Fibroblast of villous mesenchyme (primary cell): ENCODE results near the gene DLG3. TPM values are rescaled to one million over a fixed set of nuclear protein-coding genes. Genes with fewer than 3 reads are reported as not detected.

Experiments
- DNase-seq: peaks from one replicate; pipeline ENCODE4 v3.0.0-alpha.2; 2010; ENCODE audit warnings: low read depth
- H3K4me3 ChIP-seq: 2 replicates; pipeline ENCODE4 v1.5.1; 2011; ENCODE audit warnings: low read depth, mild to moderate bottlenecking, low read length
- CTCF ChIP-seq: IDR thresholded peaks from 2 replicates; pipeline ENCODE4 v1.5.1; 2012; ENCODE audit warnings: low read depth, mild to moderate bottlenecking, low read length; ENCODE audit not compliant: insufficient read depth
- total RNA-seq: library from RNA; depleted of rRNA; stranded (reverse); fragments of >200 nt; gene quantifications from 2 replicates; pipeline ENCODE4 v1.2.3, GENCODE V29; 2012

DLG3 gene
- total RNA-seq, 1 donor: 11.7 TPM

DNA sequence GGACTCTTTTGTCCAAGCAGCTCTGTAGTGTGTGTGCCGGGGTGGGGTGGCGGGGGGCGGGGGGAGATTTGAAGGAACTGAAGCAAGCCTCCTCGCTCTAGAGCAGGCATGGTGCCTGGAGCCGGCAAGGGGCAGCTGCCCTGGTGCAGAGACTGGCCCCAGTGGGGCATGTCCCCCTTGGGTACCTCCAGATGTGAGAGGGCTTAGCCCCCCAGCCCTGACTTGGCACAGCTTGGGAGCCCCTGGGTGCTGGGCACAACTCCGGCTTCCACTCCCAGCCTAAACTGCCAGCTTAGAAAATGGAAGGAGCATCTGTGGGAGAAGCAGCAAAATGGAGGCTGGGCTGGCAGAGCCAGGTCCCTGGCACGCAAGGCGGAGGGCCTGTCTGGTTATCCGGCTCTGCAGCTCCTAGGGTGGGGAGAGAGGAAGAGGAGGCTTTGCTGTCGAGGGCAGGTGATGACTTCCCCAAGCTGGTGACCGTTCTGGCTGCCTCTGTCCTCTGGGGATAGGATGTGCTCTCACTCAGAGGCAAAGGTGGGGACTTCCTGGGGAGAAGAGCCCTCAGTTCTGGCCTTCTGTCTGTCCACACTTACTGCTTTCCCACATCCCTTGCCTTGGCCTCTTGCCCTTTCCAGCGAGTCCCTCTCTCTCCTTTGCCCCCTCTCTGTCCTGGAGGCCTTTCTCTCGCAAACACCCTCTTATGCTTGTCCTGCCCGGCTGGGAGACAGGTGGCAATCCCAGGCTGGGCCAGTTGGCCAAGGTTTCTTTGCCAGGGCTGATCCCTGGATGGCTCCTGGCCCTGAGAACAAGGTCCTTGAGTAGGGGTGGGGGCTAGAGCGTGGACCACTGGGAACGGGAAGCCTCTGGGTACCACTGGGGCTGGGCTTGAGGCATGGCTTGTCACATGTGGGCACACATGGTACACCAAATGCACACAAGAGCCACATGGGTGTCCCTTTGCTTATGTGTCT lies 2.0 kb downstream of the DLG3 start:
- no peak for DNase-seq
- TF ChIP-seq CTCF: no peak
- no peak overlapping the region for H3K4me3 ChIP-seq

- DNase-seq: no peak
- TF ChIP-seq CTCF: no peak
- H3K4me3 ChIP-seq: no peak overlapping the region
Measured at GRCh38 chrX:70449457-70449966, 4.9 kb downstream of the DLG3 start.

GRCh38 chrX:70452143-70452733 lies 7.6 kb downstream of the DLG3 start:
- DNase-seq: peak; percentile 38
- TF ChIP-seq CTCF: peak; percentile 75
- peak overlapping the region; percentile 61 for H3K4me3 ChIP-seq

DNA sequence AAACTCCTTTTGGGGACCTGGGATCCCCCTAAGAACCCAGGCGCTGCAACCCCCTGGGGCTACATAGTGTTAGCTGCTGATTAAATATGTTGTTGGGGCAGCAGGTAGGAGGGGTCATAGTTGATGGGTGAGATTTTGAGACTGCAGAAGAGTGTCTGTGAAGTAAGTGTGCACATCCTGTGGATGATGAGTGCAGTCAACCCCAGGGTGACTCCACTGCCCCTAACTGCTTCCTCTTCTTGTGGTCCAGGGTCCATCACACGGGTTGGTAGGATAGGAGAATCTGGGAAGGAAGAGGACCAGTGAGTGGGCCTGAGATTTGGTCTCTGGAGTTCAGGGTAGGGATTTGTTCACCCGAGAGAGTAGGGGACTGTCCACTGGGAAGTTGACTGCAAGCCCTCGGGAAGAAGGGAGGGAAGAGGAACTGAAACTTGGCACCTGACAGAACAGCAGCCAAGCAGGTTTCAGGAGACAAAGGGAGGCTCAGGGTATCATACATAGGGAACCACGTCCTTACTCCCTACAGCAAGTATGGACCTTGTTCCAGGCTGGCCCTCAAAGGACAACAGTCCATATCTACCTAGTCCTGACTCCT lies 8.5 kb downstream of the DLG3 start:
- no peak for DNase-seq
- no peak for TF ChIP-seq CTCF
- H3K4me3 ChIP-seq: peak overlapping the region; percentile 61

GRCh38 chrX:70454441-70455365 lies 10.1 kb downstream of the DLG3 start:
- peak overlapping the region; percentile 68 for H3K4me3 ChIP-seq
- peak; percentile 86 for TF ChIP-seq CTCF
- DNase-seq: peak; percentile 64
